ENCODE data around the gene SH3BGRL3. TPM values are rescaled to one million over a fixed set of nuclear protein-coding genes. Genes with fewer than 3 reads are reported as not detected.

SH3BGRL3 gene
- total RNA-seq, 1 experiment from 2014 or later: 193 TPM

DNA sequence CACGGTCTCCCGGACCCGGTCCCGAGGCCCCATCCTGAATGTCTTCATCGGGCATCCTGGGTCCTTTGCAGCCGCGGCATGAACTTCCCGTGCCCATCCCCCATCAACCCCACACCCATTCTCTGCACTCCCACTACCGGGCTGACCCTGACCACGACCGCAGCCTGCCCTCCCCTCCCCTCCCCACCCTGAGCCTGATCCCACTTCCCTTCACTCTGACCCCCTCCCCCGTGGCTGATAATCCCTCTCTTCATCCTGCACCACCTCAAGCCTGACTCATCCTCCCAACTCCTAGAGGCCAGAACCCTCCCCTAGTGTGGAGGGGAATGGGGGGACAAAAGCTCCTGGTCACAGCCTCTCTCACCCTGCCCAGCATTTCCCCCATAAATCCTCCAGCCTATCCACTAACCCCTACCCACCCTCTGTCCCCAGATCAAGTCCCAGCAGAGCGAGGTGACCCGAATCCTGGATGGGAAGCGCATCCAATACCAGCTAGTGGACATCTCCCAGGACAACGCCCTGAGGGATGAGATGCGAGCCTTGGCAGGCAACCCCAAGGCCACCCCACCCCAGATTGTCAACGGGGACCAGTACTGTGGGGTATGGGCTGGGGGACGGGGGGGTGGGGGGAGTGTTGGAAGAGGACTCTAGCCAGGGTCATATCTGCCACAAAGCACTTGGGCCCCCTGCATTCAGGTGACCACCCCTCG, 602 bp downstream of the SH3BGRL3 start:
- peak overlapping the region; percentile 96 for H3K27ac ChIP-seq (ENCODE audit: low read length)
- no peaks in the 10 kb centered on the region for H3K27me3 ChIP-seq (ENCODE audit: control insufficient read depth, insufficient read depth, low read length)
- no peak for TF ChIP-seq TCF7L2 (IDR thresholded peaks at IDR 0.05; ENCODE audit: low read depth, low read length)
- TF ChIP-seq SIN3A (IDR thresholded peaks at IDR 0.05; ENCODE audit: borderline replicate concordance, insufficient read depth, low read depth, low read length): no peak; the same call in 1 of the 2 replicates
- TF ChIP-seq CTCF (IDR thresholded peaks at IDR 0.05): no peak
- BruUV-seq (replicated peaks): no TSS peak
- ChIA-PET CTCF (interaction anchor here (0.8 kb wide), 2 partner anchors 31 to 111 kb away, joined by 3 to 4 read pairs; no protein-coding TSS in a partner anchor), POLR2A (no interaction called here)
- intact Hi-C loops (cut with micrococcal nuclease; ENCODE audit: unreplicated experiment) (no loop called here), in situ Hi-C loops (cut with HindIII; ENCODE audit: low pct_unique_long_range_greater_than_20kb, low sequenced_read_pairs) (no loop called here)
- DNase-seq (ENCODE audit: low read depth, low spot score) (no peak), ATAC-seq (peak; percentile 0; the same call in 1 of the 2 replicates)
- H3K36me3 ChIP-seq (ENCODE audit: control insufficient read depth, insufficient read depth, low read length): peaks cover 10% of the 10 kb centered on the region
- H3K4me1 ChIP-seq (ENCODE audit: control insufficient read depth, insufficient read depth, low read length): peaks cover 62% of the 10 kb centered on the region
- peak overlapping the region; percentile 78 for H3K4me3 ChIP-seq (ENCODE audit: low read depth in 2 of 2, low read length in 2 of 2)
- H3K9me3 ChIP-seq (ENCODE audit: control insufficient read depth, insufficient read depth, low read depth, low read length): no peaks in the 10 kb centered on the region

GRCh38 chr1:26281091-26281958, 1.4 kb downstream of the SH3BGRL3 start:
- peak overlapping the region; percentile 18; the same call in 1 of the 2 replicates for H3K27ac ChIP-seq (ENCODE audit: low read length)
- TSS peak; percentile 99 for BruUV-seq (replicated peaks)
- no peak for DNase-seq (ENCODE audit: low read depth, low spot score)
- no peaks in the 10 kb centered on the region for H3K27me3 ChIP-seq (ENCODE audit: control insufficient read depth, insufficient read depth, low read length)
- H3K9me3 ChIP-seq (ENCODE audit: control insufficient read depth, insufficient read depth, low read depth, low read length): no peaks in the 10 kb centered on the region
- H3K36me3 ChIP-seq (ENCODE audit: control insufficient read depth, insufficient read depth, low read length): peaks cover 10% of the 10 kb centered on the region
- ChIA-PET POLR2A (no interaction called here), CTCF (interaction anchor here (0.8 kb wide), 2 partner anchors 30 to 46 kb away, joined by 3 to 6 read pairs; no protein-coding TSS in a partner anchor)
- TF ChIP-seq POLR2AphosphoS5 (IDR thresholded peaks at IDR 0.05; ENCODE audit: low read depth, low read length): 0 out of 2 replicates have a peak, but pooled peaks have one; percentile 10
- TF ChIP-seq SIN3A (IDR thresholded peaks at IDR 0.05; ENCODE audit: borderline replicate concordance, insufficient read depth, low read depth, low read length): no peak
- TF ChIP-seq, protein P1, sequence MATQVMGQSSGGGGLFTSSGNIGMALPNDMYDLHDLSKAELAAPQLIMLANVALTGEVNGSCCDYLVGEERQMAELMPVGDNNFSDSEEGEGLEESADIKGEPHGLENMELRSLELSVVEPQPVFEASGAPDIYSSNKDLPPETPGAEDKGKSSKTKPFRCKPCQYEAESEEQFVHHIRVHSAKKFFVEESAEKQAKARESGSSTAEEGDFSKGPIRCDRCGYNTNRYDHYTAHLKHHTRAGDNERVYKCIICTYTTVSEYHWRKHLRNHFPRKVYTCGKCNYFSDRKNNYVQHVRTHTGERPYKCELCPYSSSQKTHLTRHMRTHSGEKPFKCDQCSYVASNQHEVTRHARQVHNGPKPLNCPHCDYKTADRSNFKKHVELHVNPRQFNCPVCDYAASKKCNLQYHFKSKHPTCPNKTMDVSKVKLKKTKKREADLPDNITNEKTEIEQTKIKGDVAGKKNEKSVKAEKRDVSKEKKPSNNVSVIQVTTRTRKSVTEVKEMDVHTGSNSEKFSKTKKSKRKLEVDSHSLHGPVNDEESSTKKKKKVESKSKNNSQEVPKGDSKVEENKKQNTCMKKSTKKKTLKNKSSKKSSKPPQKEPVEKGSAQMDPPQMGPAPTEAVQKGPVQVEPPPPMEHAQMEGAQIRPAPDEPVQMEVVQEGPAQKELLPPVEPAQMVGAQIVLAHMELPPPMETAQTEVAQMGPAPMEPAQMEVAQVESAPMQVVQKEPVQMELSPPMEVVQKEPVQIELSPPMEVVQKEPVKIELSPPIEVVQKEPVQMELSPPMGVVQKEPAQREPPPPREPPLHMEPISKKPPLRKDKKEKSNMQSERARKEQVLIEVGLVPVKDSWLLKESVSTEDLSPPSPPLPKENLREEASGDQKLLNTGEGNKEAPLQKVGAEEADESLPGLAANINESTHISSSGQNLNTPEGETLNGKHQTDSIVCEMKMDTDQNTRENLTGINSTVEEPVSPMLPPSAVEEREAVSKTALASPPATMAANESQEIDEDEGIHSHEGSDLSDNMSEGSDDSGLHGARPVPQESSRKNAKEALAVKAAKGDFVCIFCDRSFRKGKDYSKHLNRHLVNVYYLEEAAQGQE (IDR thresholded peaks at IDR 0.05; ENCODE audit: insufficient read depth in 1 of 2, low read depth in 2 of 2, low read length in 1 of 2): no peak
- H3K4me1 ChIP-seq (ENCODE audit: control insufficient read depth, insufficient read depth, low read length): peaks cover 55% of the 10 kb centered on the region
- peak overlapping the region; percentile 78; a peak in 3 of 4 replicates for H3K4me3 ChIP-seq (ENCODE audit: low read depth in 2 of 2, low read length in 2 of 2)
- no peak for ATAC-seq
- intact Hi-C loops (cut with micrococcal nuclease; ENCODE audit: unreplicated experiment): no loop called here
- in situ Hi-C loops (cut with HindIII; ENCODE audit: low pct_unique_long_range_greater_than_20kb, low sequenced_read_pairs): no loop called here
